T-helper 17 cell (primary cell): ENCODE results near the gene TMEM250. TPM values are rescaled to one million over a fixed set of nuclear protein-coding genes. Genes with fewer than 3 reads are reported as not detected.

Experiments used
- ATAC-seq: fragments of 150-1000 bp; cut with Tn5 transposase; 2 replicates; pipeline ENCODE4 v1.10.0; 2021; ENCODE audit warnings: mild to moderate bottlenecking, moderate library complexity
- DNase-seq, 3 donors: peaks; one replicate each; pipeline versions ENCODE4 v3.0.0 to v3.0.0-alpha.2; 2020 to 2021
- H3K9me3 ChIP-seq: one replicate; pipeline ENCODE4 v1.7.0; 2013; ENCODE audit warnings: low read length, mild to moderate bottlenecking; ENCODE audit not compliant: control insufficient read depth, poor library complexity, severe bottlenecking
- H3K27ac Mint-ChIP-seq: one replicate; pipeline ENCODE4 v1.8.0; 2022; ENCODE audit warnings: mild to moderate bottlenecking, moderate library complexity, mixed read lengths
- H3K27me3 Mint-ChIP-seq: one replicate; pipeline ENCODE4 v1.8.0; 2022; ENCODE audit warnings: mixed read lengths
- H3K36me3 Mint-ChIP-seq: one replicate; pipeline ENCODE4 v1.8.0; 2022; ENCODE audit warnings: low read depth, mixed read lengths
- H3K4me1 Mint-ChIP-seq: one replicate; pipeline ENCODE4 v1.8.0; 2022; ENCODE audit warnings: mild to moderate bottlenecking, mixed read lengths
- H3K4me3 Mint-ChIP-seq: one replicate; pipeline ENCODE4 v1.8.0; 2022; ENCODE audit warnings: mild to moderate bottlenecking, moderate library complexity, mixed read lengths
- total RNA-seq, 4 donors: library from RNA in 2 of 4; stranded (reverse) in 2 of 4; gene quantifications; one replicate each; pipeline ENCODE4 v1.2.3 and lab custom pipeline; 2022 to 2026

Gene TMEM250, protein sequence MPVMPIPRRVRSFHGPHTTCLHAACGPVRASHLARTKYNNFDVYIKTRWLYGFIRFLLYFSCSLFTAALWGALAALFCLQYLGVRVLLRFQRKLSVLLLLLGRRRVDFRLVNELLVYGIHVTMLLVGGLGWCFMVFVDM
- total RNA-seq (10 to 100 TPM; 17.9 to 21.8 TPM), total RNA-seq (lab: John Stamatoyannopoulos, UW) (22.4 to 74.1 reads per million in 2 donors)

DNA sequence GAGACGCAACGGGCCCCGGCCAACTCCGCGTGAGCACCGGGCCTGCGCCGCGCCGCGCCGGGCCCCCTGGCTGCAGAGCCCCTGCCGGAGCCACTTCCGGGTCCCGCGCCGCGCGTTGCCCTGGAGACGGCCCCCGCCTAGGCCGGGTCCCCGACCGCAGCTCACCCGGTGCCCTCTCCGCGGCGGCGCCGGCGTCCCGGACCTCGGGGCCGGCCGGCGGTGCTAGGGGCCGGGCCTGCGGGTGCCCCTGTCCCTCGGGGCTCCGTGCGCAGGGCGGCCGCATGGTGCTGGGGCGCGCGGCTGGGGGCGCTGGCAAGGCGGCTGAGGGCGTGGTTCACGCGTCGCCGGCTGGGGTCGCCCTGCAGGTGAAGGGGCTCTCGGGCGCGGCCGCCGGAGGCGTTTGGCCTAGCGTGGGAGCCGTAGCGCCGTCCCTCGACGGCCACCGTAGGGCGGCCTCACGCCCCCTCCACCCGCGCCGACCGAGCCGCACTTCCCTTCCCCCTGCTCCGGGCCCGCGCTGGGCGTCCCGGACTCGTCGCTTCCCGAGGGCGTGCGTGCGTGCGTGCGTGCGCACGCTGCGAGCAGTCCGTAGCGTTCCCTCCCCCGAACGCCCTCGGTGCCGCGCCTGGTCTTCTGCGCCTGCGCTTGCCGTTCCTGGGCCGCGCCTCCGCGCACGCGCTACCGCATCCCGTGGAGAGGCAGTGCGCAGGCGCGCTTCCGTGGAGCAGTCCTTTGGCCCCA lies at the start of gene TMEM250:
Gene TMEM250, minus strand, starts transcription at position 556 of the 741 bp plus-strand sequence. CDS start 1,975 bp downstream, outside the sequence.
- ATAC-seq (peak; percentile 93), DNase-seq (peak; percentile 94 to 95 (median 94))
- H3K4me1 Mint-ChIP-seq: peaks cover 6% of the 10 kb centered on the region
- no peaks in the 10 kb centered on the region for H3K36me3 Mint-ChIP-seq
- H3K9me3 ChIP-seq: no peaks in the 10 kb centered on the region
- H3K27ac Mint-ChIP-seq: no peak within 1 kb of the TSS
- no peaks in the 10 kb centered on the region for H3K27me3 Mint-ChIP-seq
- peak within 1 kb of the TSS; percentile 85 for H3K4me3 Mint-ChIP-seq

DNA sequence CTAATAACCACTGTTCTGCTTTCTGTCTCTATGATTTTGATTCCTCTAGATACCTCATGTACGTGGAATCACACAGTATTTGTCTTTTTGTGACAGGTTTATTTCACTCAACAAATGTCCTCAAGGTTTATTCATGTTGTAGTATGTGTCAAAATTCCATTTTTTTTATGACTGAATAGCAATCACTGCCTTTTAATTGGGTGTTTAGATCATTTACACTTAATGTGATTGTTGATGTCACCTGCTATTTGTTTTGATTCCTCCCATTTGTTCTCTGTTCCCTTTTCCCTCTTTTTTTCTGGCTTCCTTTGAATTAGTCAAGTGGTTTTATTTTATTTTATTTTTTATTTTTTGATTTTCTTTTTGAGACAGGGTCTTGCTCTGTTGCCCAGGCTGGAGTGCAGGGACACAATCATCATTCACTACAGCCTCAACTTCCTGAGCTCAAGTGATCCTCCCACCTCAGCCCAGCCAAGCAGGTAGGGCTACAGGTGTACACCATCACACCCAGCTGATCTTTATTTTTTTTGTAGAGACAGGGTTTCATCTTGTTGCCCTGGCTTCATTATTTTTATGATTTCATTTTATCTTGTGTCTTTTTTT lies 44.7 kb upstream of the TMEM250 start:
- no peaks in the 10 kb centered on the region for H3K9me3 ChIP-seq
- DNase-seq (no peak), ATAC-seq (no peak)
- Mint-ChIP-seq H3K4me1 (peaks cover 2% of the 10 kb centered on the region), H3K27me3 (peaks cover 10% of the 10 kb centered on the region), H3K4me3 (no peak overlapping the region), H3K36me3 (no peaks in the 10 kb centered on the region), H3K27ac (no peak overlapping the region)

DNA sequence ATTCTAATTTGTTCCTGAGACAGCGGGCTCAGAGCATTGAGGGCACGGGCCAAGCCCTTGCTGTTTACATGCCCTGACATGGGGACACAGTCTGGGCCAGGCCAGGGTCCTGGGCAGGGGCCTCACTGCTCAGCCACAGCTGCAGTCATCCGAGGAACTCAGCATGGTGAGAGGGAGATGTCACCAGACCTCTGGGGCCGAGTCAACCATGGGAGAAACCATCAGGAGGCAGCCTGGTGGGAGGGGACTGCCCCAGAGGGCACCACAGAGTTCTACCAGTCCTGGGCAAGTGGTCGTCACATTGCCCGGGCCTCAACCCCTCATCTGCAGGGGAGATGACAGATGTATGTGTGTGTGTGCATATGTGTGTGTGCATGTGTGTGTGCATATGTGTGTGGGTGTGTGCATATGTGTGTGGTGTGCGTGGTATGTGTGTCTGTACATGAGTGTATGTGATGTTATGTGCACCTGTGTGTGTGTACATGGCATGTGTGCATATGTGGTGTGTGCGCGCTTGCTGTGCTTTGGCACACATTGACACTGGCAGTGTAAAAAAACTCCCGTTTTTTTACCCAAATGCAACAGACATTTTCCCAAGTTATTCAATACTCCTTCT lies 42.4 kb upstream of the TMEM250 start:
- peaks cover 2% of the 10 kb centered on the region for H3K4me1 Mint-ChIP-seq
- H3K27ac Mint-ChIP-seq: no peak overlapping the region
- no peak overlapping the region for H3K4me3 Mint-ChIP-seq
- H3K9me3 ChIP-seq: no peaks in the 10 kb centered on the region
- H3K36me3 Mint-ChIP-seq: no peaks in the 10 kb centered on the region
- ATAC-seq (no peak), DNase-seq (no peak)
- peaks cover 15% of the 10 kb centered on the region for H3K27me3 Mint-ChIP-seq

DNA sequence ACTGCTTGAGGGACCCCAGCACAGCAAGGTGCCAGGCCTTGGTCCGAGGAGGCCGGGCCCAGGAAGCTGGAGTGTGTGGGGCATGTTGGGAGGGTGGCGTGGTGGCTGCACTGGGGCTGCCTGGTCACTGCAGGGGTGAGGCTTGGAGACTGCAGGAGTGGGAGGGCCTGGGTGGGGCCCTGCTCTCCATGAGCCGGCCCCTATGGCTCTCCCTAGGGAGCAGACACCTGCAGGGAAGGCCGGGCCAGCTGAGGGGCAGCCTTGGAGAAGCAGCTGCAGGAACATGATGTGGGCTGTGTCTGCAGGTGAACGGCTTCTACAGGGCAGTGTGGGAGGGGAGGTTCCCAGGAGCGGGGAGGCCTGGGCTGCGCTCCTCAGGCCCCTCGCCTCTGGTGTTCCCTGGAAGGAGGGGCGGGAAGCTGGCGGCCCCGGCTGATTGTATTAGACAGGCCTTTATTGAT lies 41.7 kb upstream of the TMEM250 start:
- Mint-ChIP-seq H3K27ac (no peak overlapping the region), H3K27me3 (peaks cover 18% of the 10 kb centered on the region), H3K4me3 (no peak overlapping the region), H3K4me1 (peaks cover 2% of the 10 kb centered on the region), H3K36me3 (no peaks in the 10 kb centered on the region)
- ATAC-seq (no peak), DNase-seq (no peak)
- H3K9me3 ChIP-seq: no peaks in the 10 kb centered on the region

DNA sequence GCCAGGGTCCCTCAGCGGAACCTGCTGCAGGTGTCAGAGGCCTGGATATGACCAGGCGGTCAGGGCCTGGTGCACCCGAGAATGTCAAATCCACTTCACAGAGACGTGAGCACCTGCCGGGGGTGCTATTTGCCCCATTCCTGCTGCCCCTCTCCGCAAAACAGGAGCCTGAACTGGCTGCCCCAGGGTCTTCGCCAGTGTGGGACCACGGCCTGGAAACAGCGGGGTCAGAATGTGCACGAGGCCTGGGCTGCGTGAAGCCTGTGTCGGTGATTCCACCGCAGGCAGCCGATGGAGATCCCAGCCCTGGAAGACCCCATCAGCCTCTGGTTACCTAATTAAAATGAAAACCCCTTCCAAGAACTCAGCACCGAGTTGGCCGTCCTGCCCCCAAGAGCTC lies 41.2 kb upstream of the TMEM250 start:
- Mint-ChIP-seq H3K36me3 (no peaks in the 10 kb centered on the region), H3K4me1 (peaks cover under 1% of the 10 kb centered on the region), H3K27ac (no peak overlapping the region), H3K4me3 (no peak overlapping the region), H3K27me3 (peaks cover 24% of the 10 kb centered on the region)
- DNase-seq: no peak
- H3K9me3 ChIP-seq: no peaks in the 10 kb centered on the region
- no peak for ATAC-seq

DNA sequence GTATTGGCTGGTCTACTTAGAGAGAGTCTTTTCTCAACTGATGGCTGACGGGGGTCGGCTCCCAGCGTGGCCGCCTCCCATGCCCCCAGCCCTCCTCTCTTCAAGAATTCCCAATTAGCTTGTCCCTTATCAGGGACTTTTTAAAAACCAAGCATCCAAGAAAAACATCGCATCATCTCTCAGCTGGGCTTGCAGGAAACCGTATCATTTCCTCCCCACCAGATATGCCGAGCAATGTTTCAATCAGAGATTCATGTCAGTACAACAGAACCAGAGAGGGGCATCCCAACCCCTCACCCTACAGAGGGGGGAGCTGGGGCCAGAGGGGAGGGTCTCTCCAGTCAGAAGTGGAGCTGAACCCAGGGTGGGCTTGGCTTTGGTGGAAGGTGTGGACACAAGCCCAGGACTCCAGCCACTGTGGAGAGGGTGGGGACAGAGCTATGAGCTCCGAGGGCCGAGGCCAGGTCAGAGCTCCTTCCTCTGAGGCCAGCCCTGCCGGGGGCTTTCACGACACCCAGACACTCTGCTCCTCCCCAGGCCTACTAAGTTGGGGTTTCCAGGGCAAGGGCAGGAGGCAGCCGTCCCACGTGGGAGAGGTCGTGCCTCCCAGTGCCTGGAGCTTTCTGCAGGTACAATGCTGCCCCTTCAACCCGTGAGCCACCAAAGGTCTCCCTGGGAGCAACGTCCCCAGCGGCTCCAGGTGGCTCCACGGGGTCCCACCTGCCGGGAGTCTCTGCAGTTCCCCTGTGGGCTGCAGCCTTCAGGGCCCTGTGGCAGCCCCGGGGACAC lies 39.0 kb upstream of the TMEM250 start:
- peaks cover 26% of the 10 kb centered on the region for H3K27me3 Mint-ChIP-seq
- no peaks in the 10 kb centered on the region for H3K9me3 ChIP-seq
- H3K27ac Mint-ChIP-seq: no peak overlapping the region
- DNase-seq (no peak), ATAC-seq (no peak)
- no peaks in the 10 kb centered on the region for H3K36me3 Mint-ChIP-seq
- no peaks in the 10 kb centered on the region for H3K4me1 Mint-ChIP-seq
- H3K4me3 Mint-ChIP-seq: no peak overlapping the region

DNA sequence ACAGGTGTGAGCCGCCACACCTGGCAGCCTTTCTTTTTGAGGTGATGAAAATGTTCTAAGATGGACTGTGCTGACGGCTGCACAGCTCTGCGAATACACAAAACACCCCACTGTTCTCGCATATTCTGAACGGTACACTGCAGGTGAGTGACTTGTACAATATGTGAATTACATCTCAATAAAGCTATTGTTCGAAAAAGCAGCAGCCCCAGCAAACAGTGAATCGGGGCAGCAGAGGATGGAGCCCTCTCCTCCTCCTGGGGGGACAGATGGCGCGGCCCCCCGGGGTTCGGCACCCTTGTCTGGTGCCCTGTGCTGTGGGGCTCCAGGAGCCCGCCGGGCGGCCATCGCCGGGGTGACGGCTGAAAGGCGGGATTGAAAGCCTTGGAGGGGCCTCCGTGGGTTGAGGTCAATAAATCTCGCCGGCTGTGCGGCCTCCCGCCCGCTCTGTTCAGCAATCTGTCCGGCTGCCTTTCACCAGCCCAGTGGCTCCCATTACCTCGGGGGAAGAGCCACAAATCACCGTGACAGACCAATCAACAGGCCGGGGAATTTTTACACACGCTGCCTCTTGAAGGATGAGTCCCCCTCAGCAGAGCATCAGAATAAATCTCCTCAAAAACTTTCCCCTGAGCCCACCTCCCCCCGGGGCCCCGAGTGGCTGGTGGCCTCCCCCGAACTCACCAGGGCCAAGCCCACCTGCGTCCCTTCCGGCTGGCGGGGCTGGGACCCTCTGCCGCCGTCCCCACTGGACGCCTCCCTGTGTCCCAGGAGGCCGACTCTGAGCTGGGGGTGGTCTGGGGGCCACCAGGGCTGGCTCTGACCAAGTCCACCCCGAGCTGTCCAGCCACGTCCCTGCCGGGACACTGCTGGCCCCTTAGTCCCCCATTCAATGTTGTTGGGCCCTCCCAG lies 37.8 kb upstream of the TMEM250 start:
- ATAC-seq (no peak), DNase-seq (no peak)
- no peaks in the 10 kb centered on the region for H3K36me3 Mint-ChIP-seq
- H3K27me3 Mint-ChIP-seq: peaks cover 26% of the 10 kb centered on the region
- no peak overlapping the region for H3K4me3 Mint-ChIP-seq
- H3K9me3 ChIP-seq: no peaks in the 10 kb centered on the region
- H3K4me1 Mint-ChIP-seq: no peaks in the 10 kb centered on the region
- H3K27ac Mint-ChIP-seq: no peak overlapping the region

DNA sequence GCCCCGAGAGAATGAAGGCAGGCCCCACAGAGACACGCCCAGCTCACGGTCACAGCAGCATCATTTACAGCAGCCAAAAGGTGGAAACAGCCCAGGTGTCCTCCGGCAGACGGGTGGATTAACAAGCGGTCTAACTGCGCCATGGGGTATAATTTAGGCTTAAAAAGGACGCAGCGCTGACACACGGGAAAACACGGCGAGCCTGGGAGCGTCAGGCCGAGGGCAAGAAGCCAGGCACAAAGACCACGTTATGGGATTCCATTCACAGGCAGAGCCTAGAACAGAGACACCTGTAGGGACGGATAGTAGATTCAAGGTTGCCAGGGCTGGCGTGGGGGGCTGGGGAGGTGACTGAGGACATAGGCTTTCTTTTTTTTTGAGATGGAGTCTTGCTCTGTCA lies 36.9 kb upstream of the TMEM250 start:
- Mint-ChIP-seq H3K27me3 (peaks cover 26% of the 10 kb centered on the region), H3K36me3 (no peaks in the 10 kb centered on the region), H3K4me3 (no peak overlapping the region), H3K4me1 (no peaks in the 10 kb centered on the region), H3K27ac (no peak overlapping the region)
- no peaks in the 10 kb centered on the region for H3K9me3 ChIP-seq
- no peak for DNase-seq
- ATAC-seq: no peak

DNA sequence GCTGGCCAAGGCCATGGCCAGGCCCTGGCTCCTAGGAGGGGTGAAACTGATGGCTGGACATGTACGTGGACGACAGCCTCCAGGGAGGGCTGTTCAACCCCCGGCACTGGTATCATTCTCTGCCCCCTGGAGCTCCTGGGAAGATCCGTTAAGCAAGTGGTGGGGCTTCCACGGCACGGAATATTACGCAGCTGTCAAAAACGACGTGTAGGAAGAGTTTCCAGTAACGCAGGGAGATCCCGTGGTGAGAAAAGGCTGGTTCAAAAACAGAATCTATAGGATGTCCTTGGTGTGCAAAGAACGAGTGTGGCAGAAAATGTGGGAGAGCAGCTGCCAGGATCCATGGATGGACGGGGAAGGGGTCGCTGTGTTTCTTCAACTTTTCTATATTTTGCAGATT lies 36.3 kb upstream of the TMEM250 start:
- ATAC-seq: no peak
- Mint-ChIP-seq H3K27ac (no peak overlapping the region), H3K4me3 (no peak overlapping the region)

DNA sequence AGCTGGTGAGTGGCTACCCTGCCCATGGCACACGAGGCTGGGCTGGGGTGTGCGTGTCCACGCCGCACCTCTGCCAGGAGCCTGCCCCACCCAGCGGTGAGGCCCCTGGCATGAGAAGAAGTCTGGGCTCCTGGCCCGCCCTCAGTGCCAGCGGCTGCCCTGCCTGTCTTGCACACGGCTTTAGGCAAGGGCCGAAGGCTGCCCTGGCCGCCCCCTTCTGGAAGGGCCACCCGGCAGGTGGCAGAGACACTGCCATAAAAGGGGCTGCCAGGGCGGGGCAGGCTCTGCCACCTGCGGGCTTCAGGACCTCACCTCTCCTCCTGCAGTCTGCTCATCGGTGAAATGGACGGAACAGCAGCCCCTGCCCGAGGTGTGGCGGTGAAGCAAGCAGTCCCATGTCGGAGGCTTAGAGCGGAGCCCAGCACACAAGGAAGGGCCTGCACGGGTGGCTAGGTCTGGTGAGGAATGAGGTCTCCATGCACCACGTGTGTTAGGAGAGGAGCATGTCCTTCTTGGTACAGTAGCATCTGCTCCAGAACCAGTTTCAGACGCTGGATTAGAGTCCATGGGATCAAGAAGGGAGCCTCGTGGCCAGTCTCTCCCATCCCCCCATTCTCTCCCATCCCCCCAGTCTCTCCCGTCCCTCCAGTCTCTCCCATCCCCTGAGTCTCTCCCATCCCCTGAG lies 34.8 kb upstream of the TMEM250 start:
- DNase-seq (no peak), ATAC-seq (no peak)
- Mint-ChIP-seq H3K27me3 (peaks cover 19% of the 10 kb centered on the region), H3K27ac (no peak overlapping the region), H3K4me1 (no peaks in the 10 kb centered on the region), H3K4me3 (no peak overlapping the region), H3K36me3 (no peaks in the 10 kb centered on the region)
- no peaks in the 10 kb centered on the region for H3K9me3 ChIP-seq

More for the DNA sequence above, 36.3 kb upstream of the TMEM250 start:
- H3K36me3 Mint-ChIP-seq: no peaks in the 10 kb centered on the region
- peaks cover 22% of the 10 kb centered on the region for H3K27me3 Mint-ChIP-seq
- no peaks in the 10 kb centered on the region for H3K4me1 Mint-ChIP-seq
- no peak for DNase-seq
- H3K9me3 ChIP-seq: no peaks in the 10 kb centered on the region

DNA sequence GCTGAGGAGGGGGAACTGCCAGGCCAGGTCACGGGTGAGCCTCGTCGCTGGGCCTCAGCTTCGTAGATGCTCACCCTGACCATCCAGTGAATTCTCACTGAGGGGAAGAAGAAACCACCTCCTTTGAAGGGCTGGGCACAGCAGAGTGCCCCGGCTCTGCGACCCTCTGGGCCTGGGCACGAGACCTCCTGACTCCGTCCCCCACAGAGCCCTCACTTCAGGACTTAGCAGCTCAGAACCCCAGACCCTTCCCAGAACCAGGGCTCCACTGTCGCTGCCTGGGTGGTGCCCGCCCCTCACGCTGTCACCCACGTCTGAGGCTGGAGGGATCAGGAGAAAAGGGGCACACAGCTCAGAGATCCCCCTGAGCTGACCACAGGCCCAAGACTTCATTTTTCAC lies 34.3 kb upstream of the TMEM250 start:
- H3K36me3 Mint-ChIP-seq: no peaks in the 10 kb centered on the region
- no peak for ATAC-seq
- no peaks in the 10 kb centered on the region for H3K4me1 Mint-ChIP-seq
- no peak overlapping the region for H3K27ac Mint-ChIP-seq
- no peak for DNase-seq
- no peaks in the 10 kb centered on the region for H3K9me3 ChIP-seq
- H3K27me3 Mint-ChIP-seq: peaks cover 19% of the 10 kb centered on the region
- no peak overlapping the region for H3K4me3 Mint-ChIP-seq

DNA sequence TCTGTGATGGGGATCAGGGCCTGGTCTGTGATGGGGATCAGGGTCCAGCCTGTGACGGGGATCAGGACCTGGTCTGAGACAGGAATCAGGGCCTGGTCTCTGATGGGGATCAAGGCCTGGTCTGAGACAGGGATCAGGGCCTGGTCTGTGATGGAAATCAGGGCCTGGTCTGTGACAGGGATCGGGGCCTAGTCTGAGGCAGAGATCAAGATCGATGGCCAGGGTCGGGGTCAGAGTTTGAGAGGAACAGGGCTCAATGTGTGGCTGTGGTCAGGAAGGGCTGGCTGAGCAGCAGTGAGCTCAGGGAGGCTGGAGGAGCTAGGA lies 33.8 kb upstream of the TMEM250 start:
- Mint-ChIP-seq H3K4me1 (no peaks in the 10 kb centered on the region), H3K4me3 (no peak overlapping the region), H3K27ac (peak overlapping the region; percentile 34), H3K27me3 (peaks cover 18% of the 10 kb centered on the region), H3K36me3 (no peaks in the 10 kb centered on the region)
- no peaks in the 10 kb centered on the region for H3K9me3 ChIP-seq
- ATAC-seq (no peak), DNase-seq (no peak)
